Mucosa of descending colon (tissue), 3 donors: ENCODE data around the gene CECR2. TPM values are rescaled to one million over a fixed set of nuclear protein-coding genes. Genes with fewer than 3 reads are reported as not detected.

Experiments used
- ATAC-seq: fragments of 200-7000 bp; cut with Tn5 transposase; one replicate; pipeline ENCODE4 v1.9.1; 2020; ENCODE audit warnings: mild to moderate bottlenecking, moderate library complexity
- DNase-seq, 3 donors: peaks; one replicate each; pipeline ENCODE4 v3.0.0-alpha.2; 2020
- H3K36me3 ChIP-seq: fragments of 200-600 bp; one replicate; pipeline ENCODE4 v1.8.0; 2021; ENCODE audit warnings: low read depth, mild to moderate bottlenecking
- H3K4me1 ChIP-seq: fragments of 200-600 bp; one replicate; pipeline ENCODE4 v1.8.0; 2021; ENCODE audit warnings: low read depth, mild to moderate bottlenecking
- H3K4me3 ChIP-seq: fragments of 200-600 bp; one replicate; pipeline ENCODE4 v1.8.0; 2021; ENCODE audit warnings: mild to moderate bottlenecking
- H3K9me3 ChIP-seq: fragments of 200-600 bp; one replicate; pipeline ENCODE4 v1.8.0; 2021; ENCODE audit warnings: mild to moderate bottlenecking
- CTCF ChIP-seq: fragments of 200-600 bp; IDR thresholded peaks from one replicate; pipeline ENCODE4 v1.8.0; 2022; ENCODE audit warnings: antibody characterized with exemption, mild to moderate bottlenecking
- intact Hi-C, 2 donors: fragments of 100-400 bp; cut with DNase I in 1 of 2; cut with micrococcal nuclease in 1 of 2; formaldehyde crosslinking; loops; one replicate each; pipeline versions ENCODE4 v1.11.0 to v1.11.1; 2022; cut with DNase I, micrococcal nuclease
- total RNA-seq, 3 donors: library from RNA; stranded (reverse); fragmentation: NEBNext Ultra II Directional in 2 of 3; extraction: Animal tissue kit (Norgen Biotek cat#: 25700) in 2 of 3; gene quantifications; one replicate each; pipeline versions ENCODE4 v1.2.1 to v1.2.4, GENCODE V29; 2021 to 2023
- donor health status: DM: no; HTN: no; CAD: no; lungs with moderate emphysema.
- donor health status: DM: no; HTN: no; CAD: no.
- donor health status: DM: no; HTN: yes; CAD: no.

CECR2 gene
- total RNA-seq, 3 donors from 2014 or later = 0.27 to 1.4 (median 0.29) TPM

DNA sequence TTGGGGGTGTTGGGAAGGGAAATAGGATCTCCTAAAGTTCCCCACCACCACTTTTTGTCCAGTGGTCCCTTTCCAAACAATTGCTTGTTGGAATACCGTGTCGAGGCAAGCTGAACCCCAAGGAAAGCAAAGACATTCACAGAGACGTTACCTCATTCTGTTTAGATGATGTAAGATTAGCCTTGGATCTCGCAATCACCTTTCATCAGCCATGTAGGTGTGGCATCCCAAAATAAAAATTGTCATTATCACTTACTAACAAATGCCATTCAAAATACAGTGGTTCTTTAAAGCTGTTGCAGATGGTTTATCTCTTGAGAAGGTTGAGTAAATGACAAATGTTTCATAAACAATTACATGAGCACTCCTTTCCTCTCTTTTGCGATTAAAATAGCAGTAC lies 107.6 kb downstream of the CECR2 start:
- H3K4me3 ChIP-seq = no peak overlapping the region
- H3K4me1 ChIP-seq = no peaks in the 10 kb centered on the region
- no peak for ATAC-seq
- no peaks in the 10 kb centered on the region for H3K36me3 ChIP-seq
- no peak for TF ChIP-seq CTCF
- no peak for DNase-seq
- H3K9me3 ChIP-seq = no peaks in the 10 kb centered on the region
- intact Hi-C loops = no loop called here

GRCh38 chr22:17477391-17477833 lies 108.2 kb downstream of the CECR2 start:
- H3K4me3 ChIP-seq = no peak overlapping the region
- ATAC-seq (no peak), DNase-seq (no peak)
- intact Hi-C loops = no loop called here
- H3K36me3 ChIP-seq = no peaks in the 10 kb centered on the region
- TF ChIP-seq CTCF = no peak
- no peaks in the 10 kb centered on the region for H3K4me1 ChIP-seq
- no peaks in the 10 kb centered on the region for H3K9me3 ChIP-seq

GRCh38 chr22:17479135-17479534 lies 109.9 kb downstream of the CECR2 start:
- no peaks in the 10 kb centered on the region for H3K4me1 ChIP-seq
- no peak for TF ChIP-seq CTCF
- intact Hi-C loops = no loop called here
- H3K36me3 ChIP-seq = no peaks in the 10 kb centered on the region
- no peaks in the 10 kb centered on the region for H3K9me3 ChIP-seq
- DNase-seq (no peak), ATAC-seq (no peak)
- no peak overlapping the region for H3K4me3 ChIP-seq

DNA sequence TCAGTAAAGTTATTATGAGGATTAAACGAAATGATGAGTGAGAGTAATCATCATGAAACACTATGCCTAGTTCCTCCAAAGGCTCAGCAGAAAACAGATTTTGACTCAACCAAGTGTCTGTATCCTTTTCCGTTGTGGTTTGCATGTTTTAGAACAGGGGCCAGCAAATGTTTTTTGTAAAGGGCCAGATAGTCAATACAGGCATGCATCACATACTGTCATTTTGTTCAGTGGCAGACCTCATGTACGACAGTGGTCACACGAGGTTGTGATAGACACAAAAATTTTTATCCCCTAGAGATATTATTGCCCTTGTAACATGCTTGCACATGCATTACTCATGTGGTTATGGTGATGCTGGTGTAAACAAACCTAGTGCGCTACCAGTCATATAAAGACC lies 112.2 kb downstream of the CECR2 start:
- no peaks in the 10 kb centered on the region for H3K36me3 ChIP-seq
- DNase-seq (no peak), ATAC-seq (no peak)
- no peak for TF ChIP-seq CTCF
- no peaks in the 10 kb centered on the region for H3K9me3 ChIP-seq
- H3K4me3 ChIP-seq = no peak overlapping the region
- no peaks in the 10 kb centered on the region for H3K4me1 ChIP-seq
- intact Hi-C loops = no loop called here

GRCh38 chr22:17483688-17484372 lies 114.6 kb downstream of the CECR2 start:
- no peak overlapping the region for H3K4me3 ChIP-seq
- H3K36me3 ChIP-seq = no peaks in the 10 kb centered on the region
- TF ChIP-seq CTCF = no peak
- no peaks in the 10 kb centered on the region for H3K4me1 ChIP-seq
- no peaks in the 10 kb centered on the region for H3K9me3 ChIP-seq
- intact Hi-C loops = no loop called here
- ATAC-seq (no peak), DNase-seq (no peak)

GRCh38 chr22:17484608-17485007 lies 115.3 kb downstream of the CECR2 start:
- no peak for TF ChIP-seq CTCF
- no peaks in the 10 kb centered on the region for H3K36me3 ChIP-seq
- H3K9me3 ChIP-seq = no peaks in the 10 kb centered on the region
- intact Hi-C loops = no loop called here
- ATAC-seq (no peak), DNase-seq (no peak)
- no peaks in the 10 kb centered on the region for H3K4me1 ChIP-seq
- H3K4me3 ChIP-seq = no peak overlapping the region
